Measurements from ENCODE around the gene MED23.
"Not testable (repeated sequence)": the region's sequence is repeated elsewhere in the genome, so short reads cannot be mapped to it uniquely, and the experiment has no call there.

Gene MED23

DNA sequence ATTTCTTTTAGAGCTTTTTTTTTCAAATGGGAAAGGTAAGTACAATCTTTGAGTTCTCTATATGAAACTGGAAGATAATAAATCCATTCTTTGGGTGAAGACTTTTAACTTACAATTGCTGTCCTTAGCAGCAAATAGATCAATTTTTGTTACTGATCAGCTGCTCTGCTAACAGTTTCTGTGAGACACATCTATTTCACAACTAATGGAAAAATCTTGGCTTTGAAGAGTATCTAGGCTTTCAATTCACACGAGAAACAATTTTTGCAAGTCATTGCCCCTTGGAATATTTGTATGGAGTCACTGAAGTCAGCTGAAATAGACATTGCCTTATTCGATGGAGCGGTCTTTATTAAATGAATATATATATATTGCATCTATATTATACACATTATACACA is 75.5 kb downstream of the MED23 start:
- in situ Hi-C loops (cut with HindIII; ENCODE audit: low sequenced_read_pairs): no loop called here
- DNase-seq (ENCODE audit: low read depth): no peak
- H3K4me3 ChIP-seq (ENCODE audit: low read depth, low read length): no peak overlapping the region
- TF ChIP-seq, protein P1, sequence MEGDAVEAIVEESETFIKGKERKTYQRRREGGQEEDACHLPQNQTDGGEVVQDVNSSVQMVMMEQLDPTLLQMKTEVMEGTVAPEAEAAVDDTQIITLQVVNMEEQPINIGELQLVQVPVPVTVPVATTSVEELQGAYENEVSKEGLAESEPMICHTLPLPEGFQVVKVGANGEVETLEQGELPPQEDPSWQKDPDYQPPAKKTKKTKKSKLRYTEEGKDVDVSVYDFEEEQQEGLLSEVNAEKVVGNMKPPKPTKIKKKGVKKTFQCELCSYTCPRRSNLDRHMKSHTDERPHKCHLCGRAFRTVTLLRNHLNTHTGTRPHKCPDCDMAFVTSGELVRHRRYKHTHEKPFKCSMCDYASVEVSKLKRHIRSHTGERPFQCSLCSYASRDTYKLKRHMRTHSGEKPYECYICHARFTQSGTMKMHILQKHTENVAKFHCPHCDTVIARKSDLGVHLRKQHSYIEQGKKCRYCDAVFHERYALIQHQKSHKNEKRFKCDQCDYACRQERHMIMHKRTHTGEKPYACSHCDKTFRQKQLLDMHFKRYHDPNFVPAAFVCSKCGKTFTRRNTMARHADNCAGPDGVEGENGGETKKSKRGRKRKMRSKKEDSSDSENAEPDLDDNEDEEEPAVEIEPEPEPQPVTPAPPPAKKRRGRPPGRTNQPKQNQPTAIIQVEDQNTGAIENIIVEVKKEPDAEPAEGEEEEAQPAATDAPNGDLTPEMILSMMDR (IDR thresholded peaks at IDR 0.05; ENCODE audit: low read depth, low read length, missing control alignments): no peak

DNA sequence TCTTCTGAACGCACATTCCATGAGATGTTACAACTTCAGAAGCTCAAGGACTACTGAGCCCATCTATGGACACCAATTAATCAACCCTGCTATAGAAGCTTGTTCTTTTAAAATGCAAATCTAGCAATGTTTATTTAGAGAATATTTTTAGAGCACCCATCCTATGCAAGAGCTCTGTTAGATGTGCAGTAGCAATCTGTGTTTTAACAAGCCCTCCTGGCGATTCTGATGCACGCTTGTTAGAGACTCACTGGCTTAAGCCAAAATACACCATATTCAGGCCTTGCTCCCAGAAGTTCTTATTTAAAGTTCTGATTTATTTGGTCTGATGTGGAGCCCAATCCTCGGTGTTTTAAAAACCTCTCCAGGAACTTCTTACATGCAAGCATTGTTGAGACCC is 76.1 kb downstream of the MED23 start:
- in situ Hi-C loops (cut with HindIII; ENCODE audit: low sequenced_read_pairs): no loop called here
- DNase-seq (ENCODE audit: low read depth): no peak
- TF ChIP-seq, protein P1 (IDR thresholded peaks at IDR 0.05; ENCODE audit: low read depth, low read length, missing control alignments): no peak
- H3K4me3 ChIP-seq (ENCODE audit: low read depth, low read length): no peak overlapping the region

DNA sequence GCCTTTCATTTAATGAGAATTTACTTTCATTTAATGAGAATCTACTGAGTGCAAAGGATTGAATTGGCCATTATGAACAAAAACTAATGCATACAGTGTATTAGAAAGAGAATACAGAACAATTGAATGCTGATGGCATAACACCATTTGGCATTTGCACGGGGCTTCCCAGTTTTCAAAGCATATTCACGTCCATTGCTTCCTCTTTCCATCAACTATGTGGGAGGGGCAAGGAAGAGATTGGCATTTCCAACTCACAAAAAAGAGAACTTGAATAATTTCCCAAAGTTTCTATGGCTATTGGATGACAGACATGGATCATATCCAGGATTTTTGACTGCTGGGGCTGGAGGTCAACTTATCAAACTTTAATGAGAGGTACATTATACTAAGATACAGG is 78.2 kb downstream of the MED23 start:
- TF ChIP-seq, protein P1 (IDR thresholded peaks at IDR 0.05; ENCODE audit: low read depth, low read length, missing control alignments): no peak
- in situ Hi-C loops (cut with HindIII; ENCODE audit: low sequenced_read_pairs): no loop called here
- no peak overlapping the region for H3K4me3 ChIP-seq (ENCODE audit: low read depth, low read length)
- no peak for DNase-seq (ENCODE audit: low read depth)

DNA sequence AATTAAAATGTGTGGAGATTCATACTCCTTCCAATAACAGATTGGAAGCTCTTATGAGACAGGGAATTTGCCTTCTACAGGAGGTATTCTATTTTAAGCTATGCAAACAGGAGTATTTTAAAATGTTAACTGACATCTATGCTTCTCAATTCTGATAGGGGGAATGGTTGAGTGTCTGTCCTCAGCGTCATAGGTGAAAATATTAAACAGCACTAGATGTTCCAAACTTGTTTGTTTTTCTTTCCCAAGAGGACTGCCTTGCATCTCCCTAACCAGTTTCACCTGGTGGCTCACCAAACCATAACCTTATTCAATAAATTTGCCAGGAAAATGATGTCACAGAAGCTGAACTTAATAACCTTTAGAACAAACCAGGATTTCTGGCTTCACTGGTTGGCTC is 79.6 kb downstream of the MED23 start:
- DNase-seq (ENCODE audit: low read depth): no peak
- H3K4me3 ChIP-seq (ENCODE audit: low read depth, low read length): no peak overlapping the region
- in situ Hi-C loops (cut with HindIII; ENCODE audit: low sequenced_read_pairs): no loop called here
- TF ChIP-seq, protein P1 (IDR thresholded peaks at IDR 0.05; ENCODE audit: low read depth, low read length, missing control alignments): no peak

DNA sequence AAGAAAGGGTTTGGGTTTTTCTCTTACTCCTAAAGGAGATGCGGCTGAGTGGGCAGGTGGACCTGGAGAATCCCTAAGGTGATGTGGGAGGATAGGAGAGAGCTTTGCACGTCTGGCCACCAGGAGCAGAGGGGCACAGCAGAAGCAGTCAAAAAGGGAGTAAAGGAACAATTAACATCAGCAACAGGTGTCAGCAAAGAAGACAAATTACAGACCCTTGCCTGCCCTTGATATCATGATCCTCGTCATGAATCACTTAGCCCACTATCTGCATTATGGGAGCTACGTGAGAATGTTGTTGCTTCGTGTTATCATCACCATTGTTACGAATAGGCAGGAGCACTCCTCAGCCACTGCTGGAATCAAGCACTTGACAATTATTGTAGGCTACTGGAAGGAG is 80.6 kb downstream of the MED23 start:
- no peak for DNase-seq (ENCODE audit: low read depth)
- in situ Hi-C loops (cut with HindIII; ENCODE audit: low sequenced_read_pairs): no loop called here
- no peak overlapping the region for H3K4me3 ChIP-seq (ENCODE audit: low read depth, low read length)
- TF ChIP-seq, protein P1 (IDR thresholded peaks at IDR 0.05; ENCODE audit: low read depth, low read length, missing control alignments): no peak

DNA sequence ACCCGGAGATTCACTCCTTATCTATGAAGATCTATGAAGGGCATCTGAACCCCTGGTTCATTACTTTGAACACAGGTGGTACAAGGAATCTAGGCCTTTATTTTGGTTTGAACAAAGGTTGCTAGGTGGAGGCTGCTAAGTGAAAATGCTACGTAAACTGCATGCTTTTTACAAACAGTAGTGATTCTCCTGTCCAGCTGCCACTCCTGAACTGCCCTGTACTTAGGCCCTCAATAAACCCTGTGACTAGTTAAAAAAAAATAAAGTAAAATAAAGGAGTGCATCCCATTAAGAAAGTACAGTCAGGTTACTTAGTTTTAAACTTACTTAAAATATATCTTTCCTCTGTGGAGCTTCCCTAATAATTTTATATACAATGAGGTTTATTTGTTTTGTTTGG is 82.7 kb downstream of the MED23 start:
- in situ Hi-C loops (cut with HindIII; ENCODE audit: low sequenced_read_pairs): no loop called here
- no peak overlapping the region for H3K4me3 ChIP-seq (ENCODE audit: low read depth, low read length)
- TF ChIP-seq, protein P1 (IDR thresholded peaks at IDR 0.05; ENCODE audit: low read depth, low read length, missing control alignments): no peak
- no peak for DNase-seq (ENCODE audit: low read depth)

DNA sequence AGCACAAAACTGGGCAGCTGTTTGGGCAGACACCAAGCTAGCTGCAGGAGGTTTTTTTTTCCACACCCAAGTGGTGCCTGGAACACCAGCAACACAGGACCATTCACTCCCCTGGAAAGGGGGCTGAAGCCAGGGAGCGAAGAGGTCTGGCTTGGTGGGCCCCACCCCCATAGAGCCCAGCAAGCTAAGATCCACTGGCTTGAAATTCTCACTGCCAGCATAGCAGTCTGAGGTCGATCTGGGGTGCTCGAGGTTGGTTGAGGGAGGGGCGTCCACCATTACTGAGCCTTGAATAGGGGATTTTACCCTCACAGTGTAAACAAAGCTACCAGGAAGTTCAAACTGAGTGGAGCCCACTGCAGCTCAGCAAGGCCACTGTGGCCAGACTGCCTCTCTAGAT is 89.4 kb downstream of the MED23 start:
- in situ Hi-C loops (cut with HindIII; ENCODE audit: low sequenced_read_pairs); H3K4me3 ChIP-seq (ENCODE audit: low read depth, low read length); DNase-seq (ENCODE audit: low read depth): not testable (repeated sequence)

All from astrocyte of the cerebellum (primary cell).